Right atrium auricular region (tissue), 2 donors: ENCODE results near the gene DONSON. TPM values are rescaled to one million over a fixed set of nuclear protein-coding genes. Genes with fewer than 3 reads are reported as not detected.

Experiments
- DNase-seq: peaks from one replicate; pipeline ENCODE4 v3.0.0-alpha.2; 2019; ENCODE audit warnings: low spot score
- H3K27ac ChIP-seq, 2 donors: fragments of 200-600 bp; sonication (generic); 1 replicate in 1 of 2; 2 replicates in 1 of 2; pipeline ENCODE4 v1.5.1; 2016 to 2019
- H3K27me3 ChIP-seq, 2 donors: fragments of 200-600 bp; sonication (generic); one replicate each; pipeline versions ENCODE4 v1.5.1 to v1.6.0; 2017 to 2019
- H3K36me3 ChIP-seq: fragments of 200-600 bp; sonication (generic); one replicate; pipeline ENCODE4 v1.5.1; 2016
- H3K4me1 ChIP-seq, 2 donors: fragments of 200-600 bp; sonication (generic); one replicate each; pipeline versions ENCODE4 v1.5.1 to v1.6.0; 2017 to 2019
- H3K4me3 ChIP-seq, 2 donors: fragments of 200-600 bp; sonication (generic); 1 replicate in 1 of 2; 2 replicates in 1 of 2; pipeline ENCODE4 v1.5.1; 2017 to 2019; ENCODE audit warnings: mild to moderate bottlenecking in 1 of 2, moderate library complexity in 1 of 2
- H3K9me3 ChIP-seq, 2 donors: fragments of 200-600 bp; sonication (generic); one replicate each; pipeline ENCODE4 v1.5.1; 2019
- CTCF ChIP-seq, 2 donors: fragments of 200-600 bp; sonication (generic); IDR thresholded peaks; one replicate each; pipeline ENCODE4 v1.5.1; 2019; ENCODE audit warnings: antibody characterized with exemption in 2 of 2
- total RNA-seq, 2 donors: library from RNA; depleted of rRNA; stranded (reverse); fragments of >200 nt; gene quantifications; one replicate each; pipeline ENCODE4 v1.1.0, GENCODE V29; 2016

The DONSON gene
- total RNA-seq, 2 donors from 2014 or later = 3.3 to 3.5 TPM

- Histone ChIP-seq H3K36me3 (peaks cover 42% of the 10 kb centered on the region), H3K4me3 (no peak overlapping the region), H3K9me3 (no peaks in the 10 kb centered on the region), H3K4me1 (peaks cover 0 to 27% of the 10 kb centered on the region in 2 donors), H3K27me3 (no peaks in the 10 kb centered on the region), H3K27ac (no peak overlapping the region)
- DNase-seq = no peak
- no peak for TF ChIP-seq CTCF (IDR thresholded peaks at IDR 0.05)
Measured at GRCh38 chr21:33546086-33546485, 42.4 kb downstream of the DONSON start.

- DNase-seq = no peak
- peaks cover 0 to 35% of the 10 kb centered on the region in 2 donors for H3K4me1 ChIP-seq
Measured at GRCh38 chr21:33544451-33545195, 43.9 kb downstream of the DONSON start.

DNA sequence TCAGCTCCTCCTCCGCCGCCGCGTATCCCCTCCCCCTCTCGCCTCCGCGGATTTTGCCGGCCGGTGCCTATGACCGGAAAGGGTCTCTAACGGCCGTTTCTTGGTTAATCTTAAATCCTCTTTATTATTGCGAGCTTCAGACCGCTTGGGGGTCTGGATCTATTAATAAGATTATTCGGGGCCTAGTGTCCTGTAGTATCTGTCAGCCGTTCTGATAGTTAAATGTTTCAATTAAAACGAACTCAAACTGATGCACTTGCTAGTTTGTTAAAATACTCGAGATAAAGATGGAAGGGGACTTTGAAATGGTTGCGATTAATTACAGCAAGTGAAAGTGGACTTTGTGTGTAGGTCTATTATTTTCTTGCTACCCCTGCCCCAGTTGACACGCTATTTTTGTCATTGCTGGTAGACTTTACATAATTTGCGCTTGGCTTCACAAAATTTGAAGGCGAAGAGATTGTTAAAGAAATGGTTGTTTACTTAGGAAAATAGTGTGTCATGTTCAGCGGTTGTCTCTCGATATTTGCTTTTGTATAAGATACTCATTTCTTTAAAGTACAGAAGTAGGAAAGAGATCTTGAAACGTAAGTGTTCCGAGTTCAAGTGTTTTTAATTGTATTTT is 44.9 kb downstream of the DONSON start:
- Histone ChIP-seq H3K36me3 (peaks cover 24% of the 10 kb centered on the region), H3K9me3 (no peaks in the 10 kb centered on the region), H3K27ac (peak overlapping the region; percentile 92 to 99), H3K4me1 (peaks cover 0 to 35% of the 10 kb centered on the region in 2 donors), H3K4me3 (peak overlapping the region; percentile 78 to 90), H3K27me3 (no peaks in the 10 kb centered on the region)
- TF ChIP-seq CTCF (IDR thresholded peaks at IDR 0.05) = no peak
- no peak for DNase-seq

More at GRCh38 chr21:33544451-33545195, 43.9 kb downstream of the DONSON start:
- peak overlapping the region; percentile 78 to 90 for H3K4me3 ChIP-seq
- H3K27ac ChIP-seq = peak overlapping the region in 1 of 2 donors; percentile 99
- peaks cover 27% of the 10 kb centered on the region for H3K36me3 ChIP-seq
- TF ChIP-seq CTCF (IDR thresholded peaks at IDR 0.05) = no peak
- H3K9me3 ChIP-seq = no peaks in the 10 kb centered on the region
- H3K27me3 ChIP-seq = no peaks in the 10 kb centered on the region

- H3K27me3 ChIP-seq = no peaks in the 10 kb centered on the region
- no peak for TF ChIP-seq CTCF (IDR thresholded peaks at IDR 0.05)
- H3K9me3 ChIP-seq = no peaks in the 10 kb centered on the region
- H3K36me3 ChIP-seq = peaks cover 26% of the 10 kb centered on the region
- peak within 1 kb of the TSS; percentile 92 to 99 for H3K27ac ChIP-seq
- DNase-seq = peak; percentile 100
- H3K4me1 ChIP-seq = peaks cover 0 to 35% of the 10 kb centered on the region in 2 donors
- peak within 1 kb of the TSS; percentile 78 to 90 for H3K4me3 ChIP-seq
Measured at GRCh38 chr21:33542640-33543504, 45.6 kb downstream of the DONSON start, which contains the start of gene SON. SON (plus strand) TSS chr21:33543038; CDS start chr21:33543093, 55 bp downstream.

GRCh38 chr21:33541756-33542639 is 46.5 kb downstream of the DONSON start, which contains the start of gene GART:
GART (minus strand) TSS chr21:33542117; CDS start chr21:33539315, 2,802 bp downstream.
- H3K27ac ChIP-seq = peak within 1 kb of the TSS; percentile 92 to 99
- peak; percentile 79 for DNase-seq
- peaks cover 26% of the 10 kb centered on the region for H3K36me3 ChIP-seq
- peak within 1 kb of the TSS; percentile 78 to 90 for H3K4me3 ChIP-seq
- H3K9me3 ChIP-seq = no peaks in the 10 kb centered on the region
- H3K4me1 ChIP-seq = peaks cover 0 to 35% of the 10 kb centered on the region in 2 donors
- H3K27me3 ChIP-seq = no peaks in the 10 kb centered on the region
- no peak for TF ChIP-seq CTCF (IDR thresholded peaks at IDR 0.05)
